ENCODE results near the gene CAP2. TPM values are rescaled to one million over a fixed set of nuclear protein-coding genes. Genes with fewer than 3 reads are reported as not detected.

CAP2 gene
- total RNA-seq, 1 experiment from 2014 or later, result 37.0 TPM

DNA sequence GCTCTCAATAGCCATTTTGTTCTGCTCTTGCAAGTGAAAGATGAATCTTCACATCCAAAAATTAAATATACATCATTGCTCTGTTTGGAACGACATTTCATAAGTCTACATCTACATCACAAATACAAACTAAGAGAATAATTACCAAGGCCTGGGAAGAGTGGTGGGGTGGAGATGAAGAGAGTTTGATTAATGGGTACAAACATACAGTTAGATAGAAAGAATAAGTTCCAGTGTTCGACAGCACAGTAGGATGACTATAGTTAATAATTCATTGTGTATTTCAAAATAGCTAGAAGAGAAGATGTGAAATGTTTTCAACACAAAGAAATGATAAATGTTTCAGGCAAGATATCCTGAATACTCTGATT is 38.0 kb upstream of the CAP2 start:
- peak overlapping the region; percentile 36; the same call in 1 of the 2 replicates for H3K27ac ChIP-seq (ENCODE audit: low read length)
- TF ChIP-seq, protein P1, sequence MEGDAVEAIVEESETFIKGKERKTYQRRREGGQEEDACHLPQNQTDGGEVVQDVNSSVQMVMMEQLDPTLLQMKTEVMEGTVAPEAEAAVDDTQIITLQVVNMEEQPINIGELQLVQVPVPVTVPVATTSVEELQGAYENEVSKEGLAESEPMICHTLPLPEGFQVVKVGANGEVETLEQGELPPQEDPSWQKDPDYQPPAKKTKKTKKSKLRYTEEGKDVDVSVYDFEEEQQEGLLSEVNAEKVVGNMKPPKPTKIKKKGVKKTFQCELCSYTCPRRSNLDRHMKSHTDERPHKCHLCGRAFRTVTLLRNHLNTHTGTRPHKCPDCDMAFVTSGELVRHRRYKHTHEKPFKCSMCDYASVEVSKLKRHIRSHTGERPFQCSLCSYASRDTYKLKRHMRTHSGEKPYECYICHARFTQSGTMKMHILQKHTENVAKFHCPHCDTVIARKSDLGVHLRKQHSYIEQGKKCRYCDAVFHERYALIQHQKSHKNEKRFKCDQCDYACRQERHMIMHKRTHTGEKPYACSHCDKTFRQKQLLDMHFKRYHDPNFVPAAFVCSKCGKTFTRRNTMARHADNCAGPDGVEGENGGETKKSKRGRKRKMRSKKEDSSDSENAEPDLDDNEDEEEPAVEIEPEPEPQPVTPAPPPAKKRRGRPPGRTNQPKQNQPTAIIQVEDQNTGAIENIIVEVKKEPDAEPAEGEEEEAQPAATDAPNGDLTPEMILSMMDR (IDR thresholded peaks at IDR 0.05), result no peak
- TF ChIP-seq SIN3A (IDR thresholded peaks at IDR 0.05; ENCODE audit: borderline replicate concordance, insufficient read depth, low read depth, low read length), result no peak
- TF ChIP-seq, protein P2, sequence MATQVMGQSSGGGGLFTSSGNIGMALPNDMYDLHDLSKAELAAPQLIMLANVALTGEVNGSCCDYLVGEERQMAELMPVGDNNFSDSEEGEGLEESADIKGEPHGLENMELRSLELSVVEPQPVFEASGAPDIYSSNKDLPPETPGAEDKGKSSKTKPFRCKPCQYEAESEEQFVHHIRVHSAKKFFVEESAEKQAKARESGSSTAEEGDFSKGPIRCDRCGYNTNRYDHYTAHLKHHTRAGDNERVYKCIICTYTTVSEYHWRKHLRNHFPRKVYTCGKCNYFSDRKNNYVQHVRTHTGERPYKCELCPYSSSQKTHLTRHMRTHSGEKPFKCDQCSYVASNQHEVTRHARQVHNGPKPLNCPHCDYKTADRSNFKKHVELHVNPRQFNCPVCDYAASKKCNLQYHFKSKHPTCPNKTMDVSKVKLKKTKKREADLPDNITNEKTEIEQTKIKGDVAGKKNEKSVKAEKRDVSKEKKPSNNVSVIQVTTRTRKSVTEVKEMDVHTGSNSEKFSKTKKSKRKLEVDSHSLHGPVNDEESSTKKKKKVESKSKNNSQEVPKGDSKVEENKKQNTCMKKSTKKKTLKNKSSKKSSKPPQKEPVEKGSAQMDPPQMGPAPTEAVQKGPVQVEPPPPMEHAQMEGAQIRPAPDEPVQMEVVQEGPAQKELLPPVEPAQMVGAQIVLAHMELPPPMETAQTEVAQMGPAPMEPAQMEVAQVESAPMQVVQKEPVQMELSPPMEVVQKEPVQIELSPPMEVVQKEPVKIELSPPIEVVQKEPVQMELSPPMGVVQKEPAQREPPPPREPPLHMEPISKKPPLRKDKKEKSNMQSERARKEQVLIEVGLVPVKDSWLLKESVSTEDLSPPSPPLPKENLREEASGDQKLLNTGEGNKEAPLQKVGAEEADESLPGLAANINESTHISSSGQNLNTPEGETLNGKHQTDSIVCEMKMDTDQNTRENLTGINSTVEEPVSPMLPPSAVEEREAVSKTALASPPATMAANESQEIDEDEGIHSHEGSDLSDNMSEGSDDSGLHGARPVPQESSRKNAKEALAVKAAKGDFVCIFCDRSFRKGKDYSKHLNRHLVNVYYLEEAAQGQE (IDR thresholded peaks at IDR 0.05; ENCODE audit: insufficient read depth in 1 of 2, low read depth in 2 of 2, low read length in 1 of 2), result no peak
- in situ Hi-C loops (cut with HindIII; ENCODE audit: low pct_unique_long_range_greater_than_20kb, low sequenced_read_pairs), result no loop called here

DNA sequence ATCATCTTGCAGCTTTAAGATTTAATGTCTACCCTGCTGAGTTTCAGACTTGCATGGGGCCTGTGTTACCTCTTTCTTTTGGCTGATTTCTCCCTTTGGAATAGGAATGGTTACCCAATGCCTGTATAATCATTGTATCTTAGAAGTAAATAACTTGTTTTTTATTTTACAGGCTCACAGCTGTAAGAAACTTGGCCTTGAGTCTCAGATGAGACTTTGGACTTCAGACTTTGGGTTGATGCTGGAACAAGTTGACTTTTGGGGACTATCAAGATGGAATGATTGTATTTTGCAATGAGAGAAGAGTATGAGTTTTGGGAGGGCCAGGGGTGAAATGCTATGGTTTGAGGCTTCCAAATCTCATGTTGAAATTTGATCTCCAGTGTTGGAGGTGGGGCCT is 34.9 kb upstream of the CAP2 start:
- in situ Hi-C loops (cut with HindIII; ENCODE audit: low pct_unique_long_range_greater_than_20kb, low sequenced_read_pairs), result no loop called here
- ChIA-PET CTCF (no interaction called here), POLR2A (no interaction called here)
- Histone ChIP-seq H3K27ac (ENCODE audit: low read length) (no peak overlapping the region), H3K4me3 (ENCODE audit: low read depth in 2 of 2, low read length in 2 of 2) (no peak overlapping the region), H3K9me3 (ENCODE audit: control insufficient read depth, insufficient read depth, low read depth, low read length) (no peaks in the 10 kb centered on the region), H3K36me3 (ENCODE audit: control insufficient read depth, insufficient read depth, low read length) (no peaks in the 10 kb centered on the region), H3K27me3 (ENCODE audit: control insufficient read depth, insufficient read depth, low read length) (no peaks in the 10 kb centered on the region), H3K4me1 (ENCODE audit: control insufficient read depth, insufficient read depth, low read length) (0 out of 2 replicates have a peak, but pooled peaks cover 7% of the 10 kb centered on the region)
- TF ChIP-seq TCF7L2 (IDR thresholded peaks at IDR 0.05; ENCODE audit: low read depth, low read length), result no peak
- TF ChIP-seq, protein P2 (IDR thresholded peaks at IDR 0.05; ENCODE audit: insufficient read depth in 1 of 2, low read depth in 2 of 2, low read length in 1 of 2), result no peak
- TF ChIP-seq SIN3A (IDR thresholded peaks at IDR 0.05; ENCODE audit: borderline replicate concordance, insufficient read depth, low read depth, low read length), result no peak
- TF ChIP-seq, protein P1 (IDR thresholded peaks at IDR 0.05), result no peak
- TF ChIP-seq POLR2AphosphoS5 (IDR thresholded peaks at IDR 0.05; ENCODE audit: low read depth, low read length), result no peak
- no peak for ATAC-seq
- no TSS peak for BruUV-seq (replicated peaks)
- no peak for DNase-seq (ENCODE audit: low read depth, low spot score)
- intact Hi-C loops (cut with micrococcal nuclease; ENCODE audit: unreplicated experiment), result no loop called here

More for the DNA sequence above, 38.0 kb upstream of the CAP2 start:
- Histone ChIP-seq H3K9me3 (ENCODE audit: control insufficient read depth, insufficient read depth, low read depth, low read length) (no peaks in the 10 kb centered on the region), H3K36me3 (ENCODE audit: control insufficient read depth, insufficient read depth, low read length) (no peaks in the 10 kb centered on the region), H3K4me1 (ENCODE audit: control insufficient read depth, insufficient read depth, low read length) (0 out of 2 replicates have a peak, but pooled peaks cover 7% of the 10 kb centered on the region), H3K27me3 (ENCODE audit: control insufficient read depth, insufficient read depth, low read length) (no peaks in the 10 kb centered on the region), H3K4me3 (ENCODE audit: low read depth in 2 of 2, low read length in 2 of 2) (no peak overlapping the region)
- ATAC-seq (no peak), DNase-seq (ENCODE audit: low read depth, low spot score) (no peak)
- intact Hi-C loops (cut with micrococcal nuclease; ENCODE audit: unreplicated experiment), result no loop called here
- ChIA-PET CTCF (interaction anchor here (0.6 kb wide), 1 partner anchor 42 kb away, joined by 3 read pairs; no protein-coding TSS in a partner anchor), POLR2A (interaction anchor here (0.7 to 1.4 kb wide), 2 partner anchors 11 to 32 kb away, joined by 3 to 5 read pairs; no protein-coding TSS in a partner anchor)
- no TSS peak for BruUV-seq (replicated peaks)
